ENCODE results near the gene TMEM163.

- TF ChIP-seq EZH2 (IDR thresholded peaks at IDR 0.05; ENCODE audit: insufficient read depth, low read length) = no peak
- TF ChIP-seq, protein P1, sequence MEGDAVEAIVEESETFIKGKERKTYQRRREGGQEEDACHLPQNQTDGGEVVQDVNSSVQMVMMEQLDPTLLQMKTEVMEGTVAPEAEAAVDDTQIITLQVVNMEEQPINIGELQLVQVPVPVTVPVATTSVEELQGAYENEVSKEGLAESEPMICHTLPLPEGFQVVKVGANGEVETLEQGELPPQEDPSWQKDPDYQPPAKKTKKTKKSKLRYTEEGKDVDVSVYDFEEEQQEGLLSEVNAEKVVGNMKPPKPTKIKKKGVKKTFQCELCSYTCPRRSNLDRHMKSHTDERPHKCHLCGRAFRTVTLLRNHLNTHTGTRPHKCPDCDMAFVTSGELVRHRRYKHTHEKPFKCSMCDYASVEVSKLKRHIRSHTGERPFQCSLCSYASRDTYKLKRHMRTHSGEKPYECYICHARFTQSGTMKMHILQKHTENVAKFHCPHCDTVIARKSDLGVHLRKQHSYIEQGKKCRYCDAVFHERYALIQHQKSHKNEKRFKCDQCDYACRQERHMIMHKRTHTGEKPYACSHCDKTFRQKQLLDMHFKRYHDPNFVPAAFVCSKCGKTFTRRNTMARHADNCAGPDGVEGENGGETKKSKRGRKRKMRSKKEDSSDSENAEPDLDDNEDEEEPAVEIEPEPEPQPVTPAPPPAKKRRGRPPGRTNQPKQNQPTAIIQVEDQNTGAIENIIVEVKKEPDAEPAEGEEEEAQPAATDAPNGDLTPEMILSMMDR (IDR thresholded peaks at IDR 0.05; ENCODE audit: insufficient read depth, low read depth, low read length) = no peak
Observed at GRCh38 chr2:134426721-134427120, 292.1 kb downstream of the TMEM163 start.

Measured in astrocyte (in vitro differentiated cells and primary cell).